CD14-positive monocyte (primary cell): ENCODE data around the gene KCNQ1. TPM values are rescaled to one million over a fixed set of nuclear protein-coding genes. Genes with fewer than 3 reads are reported as not detected.
A peak's percentile ranks its signal among the peaks of the same experiment; 100 is the strongest.

ENCODE experiments used
- DNase-seq, 3 donors: peaks; one replicate each; pipeline ENCODE4 v3.0.0-alpha.2; 2011 to 2022
- H2AFZ ChIP-seq: 2 replicates; pipeline ENCODE4 v1.6.0; 2012; ENCODE audit warnings: mild to moderate bottlenecking, low read depth, low read length, inconsistent platforms; ENCODE audit not compliant: insufficient read depth, poor library complexity, severe bottlenecking
- H3K27ac ChIP-seq, 2 donors: 1 replicate in 1 of 2; 2 replicates in 1 of 2; pipeline ENCODE4 v1.5.1; 2012 to 2013; ENCODE audit warnings: low read length in 2 of 2, control low read depth in 1 of 2, inconsistent platforms in 1 of 2, low read depth in 1 of 2, mild to moderate bottlenecking in 1 of 2
- H3K27me3 ChIP-seq, 2 donors: one replicate each; pipeline versions ENCODE4 v1.6.0 to v1.6.1; 2011 to 2013; ENCODE audit warnings: low read length in 2 of 2; ENCODE audit not compliant: control insufficient read depth in 2 of 2, insufficient read depth in 2 of 2
- H3K36me3 ChIP-seq, 2 donors: replicated peaks in 1 of 2; 1 replicate in 1 of 2; 2 replicates in 1 of 2; pipeline versions ENCODE4 v1.5.1 to v1.6.1; 2012 to 2013; ENCODE audit warnings: low read length in 2 of 2, control low read depth in 1 of 2, inconsistent platforms in 1 of 2, mild to moderate bottlenecking in 1 of 2; ENCODE audit not compliant: insufficient read depth in 2 of 2, control insufficient read depth in 1 of 2
- H3K4me1 ChIP-seq, 2 donors: 1 replicate in 1 of 2; 2 replicates in 1 of 2; pipeline versions ENCODE4 v1.5.1 to v1.6.1; 2012 to 2013; ENCODE audit warnings: low read length in 2 of 2, control low read depth in 1 of 2, inconsistent platforms in 1 of 2, mild to moderate bottlenecking in 1 of 2, moderate library complexity in 1 of 2; ENCODE audit not compliant: insufficient read depth in 2 of 2, control insufficient read depth in 1 of 2
- H3K4me2 ChIP-seq: replicated peaks from 2 replicates; pipeline ENCODE3; 2012; ENCODE audit warnings: low read length, moderate library complexity, mild to moderate bottlenecking; ENCODE audit not compliant: poor library complexity, severe bottlenecking; ENCODE audit errors: extremely low read depth
- H3K4me3 ChIP-seq, 3 experiments: fragments of 200-600 bp in 1 of 3; sonication (generic) in 1 of 3; replicated peaks in 1 of 3; 1 replicate in 2 of 3; 2 replicates in 1 of 3; pipeline ENCODE4 v1.5.1; 2011 to 2013; ENCODE audit warnings: low read length in 3 of 3, mild to moderate bottlenecking in 3 of 3, control low read depth in 2 of 3, low read depth in 2 of 3, inconsistent platforms in 1 of 3, moderate library complexity in 1 of 3
- H3K79me2 ChIP-seq: 2 replicates; pipeline ENCODE4 v1.6.0; 2012; ENCODE audit warnings: mild to moderate bottlenecking, control low read depth, inconsistent platforms, low read length, moderate library complexity; ENCODE audit not compliant: insufficient read depth
- H3K9ac ChIP-seq: 2 replicates; pipeline ENCODE4 v1.6.0; 2017; ENCODE audit warnings: low read length, mild to moderate bottlenecking; ENCODE audit not compliant: insufficient read depth, poor library complexity, severe bottlenecking
- H3K9me3 ChIP-seq, 2 donors: replicated peaks in 1 of 2; 1 replicate in 1 of 2; 2 replicates in 1 of 2; pipeline versions ENCODE4 v1.5.1 to v1.6.1; 2012 to 2013; ENCODE audit warnings: low read length in 2 of 2, control low read depth in 1 of 2; ENCODE audit not compliant: control insufficient read depth in 1 of 2, insufficient read depth in 1 of 2
- H4K20me1 ChIP-seq: 2 replicates; pipeline ENCODE4 v1.6.0; 2012; ENCODE audit warnings: mild to moderate bottlenecking, low read length, control low read depth, moderate library complexity; ENCODE audit not compliant: insufficient read depth
- H3K27ac Mint-ChIP-seq, 7 donors: one replicate each; pipeline ENCODE4 v1.8.0; 2020; ENCODE audit warnings: mild to moderate bottlenecking in 7 of 7, mixed read lengths in 7 of 7, moderate library complexity in 6 of 7, inconsistent platforms in 2 of 7
- H3K27me3 Mint-ChIP-seq, 3 donors: one replicate each; pipeline ENCODE4 v1.8.0; 2021 to 2022; ENCODE audit warnings: low read depth in 3 of 3, mild to moderate bottlenecking in 3 of 3, mixed read lengths in 3 of 3, moderate library complexity in 3 of 3, inconsistent platforms in 1 of 3
- H3K36me3 Mint-ChIP-seq, 2 donors: one replicate each; pipeline ENCODE4 v1.8.0; 2020; ENCODE audit warnings: mixed read lengths in 2 of 2, inconsistent platforms in 1 of 2, mild to moderate bottlenecking in 1 of 2
- H3K4me1 Mint-ChIP-seq: one replicate; pipeline ENCODE4 v1.8.0; 2020; ENCODE audit warnings: mild to moderate bottlenecking, mixed read lengths
- H3K4me3 Mint-ChIP-seq, 2 donors: one replicate each; pipeline ENCODE4 v1.8.0; 2020; ENCODE audit warnings: mild to moderate bottlenecking in 2 of 2, mixed read lengths in 2 of 2, moderate library complexity in 1 of 2
- H3K9me3 Mint-ChIP-seq, 7 donors: one replicate each; pipeline ENCODE4 v1.8.0; 2020 to 2022; ENCODE audit warnings: mixed read lengths in 7 of 7, mild to moderate bottlenecking in 6 of 7, moderate library complexity in 6 of 7, inconsistent platforms in 2 of 7
- WGBS: methylation state at CpG from one replicate; pipeline ENCODE4 v1.1.5; 2013; ENCODE audit warnings: missing lambda C conversion rate; ENCODE audit not compliant: insufficient coverage; 5-methylcytosine and 5-hydroxymethylcytosine counted together
- intact Hi-C, 2 donors: fragments of 100-400 bp; cut with micrococcal nuclease; formaldehyde crosslinking; loops; one replicate each; pipeline versions ENCODE4 v1.15.0 to v1.15.1; 2023
- polyA plus RNA-seq, 3 donors: library from polyadenylated mRNA; depleted of rRNA in 1 of 3; unstranded in 2 of 3; stranded (reverse) in 1 of 3; fragments of 300-500 nt in 2 of 3; fragments of >200 nt in 1 of 3; fragmentation: Illumina TruSeq in 2 of 3; gene quantifications; 1 replicate in 2 of 3; 2 replicates in 1 of 3; pipeline ENCODE4 v1.2.3, GENCODE V29; 2012 to 2021
- TF ChIP-seq, protein P1 (sequence below): fragments of 200-600 bp; IDR thresholded peaks from one replicate; pipeline ENCODE4 v1.8.0; 2022; ENCODE audit warnings: antibody characterized with exemption, mild to moderate bottlenecking

The KCNQ1 gene
- polyA plus RNA-seq, 3 donors: 14.9 to 31.8 (median 21.6) TPM

DNA sequence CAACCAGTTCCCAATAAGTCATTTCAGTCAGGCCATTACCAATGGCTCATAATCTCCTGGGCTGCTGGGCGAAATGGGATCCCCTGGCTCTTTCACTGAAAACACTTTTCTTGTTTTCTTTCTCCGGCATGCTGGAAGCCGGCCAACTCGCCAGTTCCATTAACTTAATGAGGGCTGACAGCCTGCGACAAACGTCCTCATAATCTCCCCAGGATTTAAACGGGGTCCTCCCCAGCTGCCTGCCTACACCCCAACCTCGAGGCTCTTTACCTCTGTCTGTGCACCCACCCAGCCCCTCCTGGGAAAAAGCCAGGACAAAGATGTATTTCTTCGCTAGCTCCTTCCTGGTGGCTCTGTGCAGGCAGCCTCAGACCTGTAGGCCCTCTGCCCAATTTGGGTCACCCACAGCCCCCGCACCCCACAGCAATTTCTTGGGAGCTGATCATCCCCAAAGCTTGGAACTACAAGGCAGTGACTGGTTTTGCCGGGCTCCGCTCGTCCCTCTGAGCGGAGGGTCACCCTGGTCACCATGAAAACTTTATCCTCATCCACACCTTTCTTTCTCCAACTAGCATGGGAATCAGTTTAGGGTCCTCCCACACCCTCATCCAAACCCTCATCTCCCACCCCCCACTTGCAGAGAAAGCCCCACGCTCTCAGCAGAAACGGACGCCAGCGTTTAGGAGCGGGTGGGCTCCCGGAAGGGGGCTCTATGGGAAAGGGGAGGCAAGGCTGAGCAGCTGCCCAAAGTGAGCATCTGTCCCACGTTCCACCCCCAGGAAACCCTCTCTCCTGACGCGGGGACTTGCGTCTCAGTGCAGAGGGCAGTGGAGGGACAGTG lies 306.1 kb downstream of the KCNQ1 start:
- DNase-seq: no peak
- intact Hi-C loops: no loop called here
- Histone ChIP-seq H3K27ac (no peak overlapping the region), H3K79me2 (no peaks in the 10 kb centered on the region), H4K20me1 (peaks cover 86% of the 10 kb centered on the region), H3K4me2 (no peak overlapping the region), H3K9ac (no peak overlapping the region), H3K4me1 (no peaks in the 10 kb centered on the region), H2AFZ (no peak overlapping the region), H3K27me3 (no peaks in the 10 kb centered on the region), H3K4me3 (no peak overlapping the region), H3K36me3 (peaks cover 0 to 5% of the 10 kb centered on the region in 2 donors), H3K9me3 (peaks cover 7 to 9% of the 10 kb centered on the region in 2 donors)
- TF ChIP-seq, protein P1, sequence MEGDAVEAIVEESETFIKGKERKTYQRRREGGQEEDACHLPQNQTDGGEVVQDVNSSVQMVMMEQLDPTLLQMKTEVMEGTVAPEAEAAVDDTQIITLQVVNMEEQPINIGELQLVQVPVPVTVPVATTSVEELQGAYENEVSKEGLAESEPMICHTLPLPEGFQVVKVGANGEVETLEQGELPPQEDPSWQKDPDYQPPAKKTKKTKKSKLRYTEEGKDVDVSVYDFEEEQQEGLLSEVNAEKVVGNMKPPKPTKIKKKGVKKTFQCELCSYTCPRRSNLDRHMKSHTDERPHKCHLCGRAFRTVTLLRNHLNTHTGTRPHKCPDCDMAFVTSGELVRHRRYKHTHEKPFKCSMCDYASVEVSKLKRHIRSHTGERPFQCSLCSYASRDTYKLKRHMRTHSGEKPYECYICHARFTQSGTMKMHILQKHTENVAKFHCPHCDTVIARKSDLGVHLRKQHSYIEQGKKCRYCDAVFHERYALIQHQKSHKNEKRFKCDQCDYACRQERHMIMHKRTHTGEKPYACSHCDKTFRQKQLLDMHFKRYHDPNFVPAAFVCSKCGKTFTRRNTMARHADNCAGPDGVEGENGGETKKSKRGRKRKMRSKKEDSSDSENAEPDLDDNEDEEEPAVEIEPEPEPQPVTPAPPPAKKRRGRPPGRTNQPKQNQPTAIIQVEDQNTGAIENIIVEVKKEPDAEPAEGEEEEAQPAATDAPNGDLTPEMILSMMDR: no peak
- Mint-ChIP-seq H3K9me3 (peaks cover 5 to 19% (median 7%) of the 10 kb centered on the region in 7 donors), H3K27ac (peak overlapping the region in 1 of 7 donors; percentile 9), H3K27me3 (peaks cover 2 to 6% (median 3%) of the 10 kb centered on the region in 3 donors), H3K36me3 (peaks cover 7 to 11% of the 10 kb centered on the region in 2 donors), H3K4me1 (no peaks in the 10 kb centered on the region), H3K4me3 (no peak overlapping the region)
- 89% methylated on average over 23 of the region's 24 CpGs for WGBS

DNA sequence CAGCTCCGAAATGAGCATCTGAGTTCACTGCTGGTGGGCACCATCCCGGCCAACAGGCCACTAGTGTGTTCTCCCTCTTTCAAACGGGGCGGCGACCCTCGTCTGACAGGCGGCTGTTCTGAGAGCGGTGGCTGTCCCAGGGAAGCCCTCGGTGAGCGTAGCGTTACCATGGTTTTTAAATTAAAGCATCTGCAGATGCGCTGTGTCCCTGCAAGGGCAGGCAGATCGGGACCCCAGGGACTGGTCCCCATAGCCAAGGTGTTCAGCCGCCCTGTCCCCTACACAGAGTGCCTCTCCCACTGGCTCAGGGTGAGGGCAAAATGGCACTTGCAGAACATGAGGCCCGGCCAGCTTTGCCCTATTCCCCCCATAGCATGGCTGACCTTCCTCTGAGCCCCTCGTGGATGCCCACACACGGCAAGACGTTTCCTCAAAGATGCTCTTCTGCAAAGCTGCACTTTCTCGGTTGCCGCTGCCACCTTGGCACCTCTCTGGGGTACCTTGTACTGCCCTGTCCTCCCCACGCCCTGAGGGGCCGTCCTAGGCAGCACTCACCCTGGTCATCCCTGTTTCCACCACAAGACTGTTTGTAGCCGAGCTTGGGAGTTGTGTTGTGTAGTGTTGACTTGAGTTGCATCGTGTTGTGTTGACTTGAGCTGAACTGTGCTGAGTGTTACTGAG lies 306.9 kb downstream of the KCNQ1 start:
- Histone ChIP-seq H3K9ac (no peak overlapping the region), H3K4me1 (no peaks in the 10 kb centered on the region), H3K4me2 (no peak overlapping the region), H3K27me3 (no peaks in the 10 kb centered on the region), H2AFZ (no peak overlapping the region), H3K27ac (no peak overlapping the region), H3K4me3 (no peak overlapping the region), H3K36me3 (peaks cover 0 to 5% of the 10 kb centered on the region in 2 donors), H3K79me2 (no peaks in the 10 kb centered on the region), H4K20me1 (peaks cover 83% of the 10 kb centered on the region), H3K9me3 (peaks cover 10 to 16% of the 10 kb centered on the region in 2 donors)
- WGBS: 94% methylated on average over 21 of the region's 24 CpGs
- Mint-ChIP-seq H3K4me3 (no peak overlapping the region), H3K36me3 (peaks cover 7 to 11% of the 10 kb centered on the region in 2 donors), H3K4me1 (no peaks in the 10 kb centered on the region), H3K27me3 (peaks cover 2 to 6% (median 3%) of the 10 kb centered on the region in 3 donors), H3K27ac (no peak overlapping the region), H3K9me3 (peaks cover 9 to 22% (median 13%) of the 10 kb centered on the region in 7 donors)
- intact Hi-C loops: no loop called here
- TF ChIP-seq, protein P1: no peak
- DNase-seq: no peak
